HepG2 (cell line): Measurements from ENCODE around the gene TMEM219. TPM values are rescaled to one million over a fixed set of nuclear protein-coding genes. Genes with fewer than 3 reads are reported as not detected.

Source experiments
- AGO2 ChIP-seq: fragments of 200-400 bp; formaldehyde crosslinking; optimal IDR thresholded peaks from 2 replicates; pipeline ENCODE3; 2017; ENCODE audit warnings: mild to moderate bottlenecking, low read depth, low read length, moderate library complexity
- BCL6 ChIP-seq: IDR thresholded peaks from 2 replicates; pipeline ENCODE4 v1.6.1; 2016; ENCODE audit warnings: missing genetic modification reagents, missing compliant biosample characterization
- CHD2 ChIP-seq: IDR thresholded peaks from 2 replicates; pipeline ENCODE4 v1.6.1; 2011; ENCODE audit warnings: low read depth, low read length, improper control_type of control experiment
- CREM ChIP-seq, 2 experiments: sonication (generic) in 1 of 2; formaldehyde crosslinking in 1 of 2; IDR thresholded peaks; 2 replicates each; pipeline versions ENCODE4 v1.4.0 to v1.6.1; 2016 to 2020; ENCODE audit warnings: antibody characterized with exemption in 1 of 2, mild to moderate bottlenecking in 1 of 2, missing genetic modification reagents in 1 of 2
- DMAP1 ChIP-seq: IDR thresholded peaks from 2 replicates; pipeline ENCODE4 v1.6.1; 2016
- DPF2 ChIP-seq: sonication (generic); formaldehyde crosslinking; IDR thresholded peaks from 2 replicates; pipeline ENCODE4 v1.4.0; 2020; ENCODE audit warnings: mild to moderate bottlenecking, low read depth, missing genetic modification reagents, borderline replicate concordance
- DRAP1 ChIP-seq: IDR thresholded peaks from 2 replicates; pipeline ENCODE4 v1.6.1; 2016; ENCODE audit warnings: missing genetic modification reagents, missing compliant biosample characterization
- HBP1 ChIP-seq: IDR thresholded peaks from 2 replicates; pipeline ENCODE4 v1.6.1; 2016; ENCODE audit warnings: low read depth, control low read depth
- HOXA9 ChIP-seq: sonication (generic); formaldehyde crosslinking; IDR thresholded peaks from 2 replicates; pipeline ENCODE4 v1.8.1; 2022; ENCODE audit warnings: missing genetic modification reagents, mild to moderate bottlenecking, moderate library complexity, borderline replicate concordance
- IKZF1 ChIP-seq: fragments of 450-650 bp; IDR thresholded peaks from 2 replicates; pipeline ENCODE4 v1.7.1; 2016
- JARID2 ChIP-seq: sonication (generic); formaldehyde crosslinking; IDR thresholded peaks from 2 replicates; pipeline ENCODE4 v1.8.1; 2023; ENCODE audit warnings: missing genetic modification reagents, inconsistent platforms; ENCODE audit not compliant: insufficient replicate concordance
- KAT8 ChIP-seq: IDR thresholded peaks from 2 replicates; pipeline ENCODE4 v1.6.1; 2016; ENCODE audit warnings: missing genetic modification reagents, missing compliant biosample characterization
- MTF1 ChIP-seq: sonication (generic); formaldehyde crosslinking; IDR thresholded peaks from 2 replicates; pipeline ENCODE4 v1.5.0; 2020; ENCODE audit warnings: missing genetic modification reagents
- NPAS2 ChIP-seq: sonication (generic); formaldehyde crosslinking; IDR thresholded peaks from 2 replicates; pipeline ENCODE4 v1.8.0; 2022; ENCODE audit warnings: mild to moderate bottlenecking, missing genetic modification reagents, borderline replicate concordance
- PHF20 ChIP-seq: sonication (generic); formaldehyde crosslinking; IDR thresholded peaks from 2 replicates; pipeline ENCODE4 v1.5.0; 2020; ENCODE audit warnings: mild to moderate bottlenecking, missing genetic modification reagents
- SALL2 ChIP-seq: sonication (generic); formaldehyde crosslinking; IDR thresholded peaks from 2 replicates; pipeline ENCODE4 v1.8.1; 2023; ENCODE audit warnings: mild to moderate bottlenecking, missing genetic modification reagents, inconsistent platforms
- ZFP62 ChIP-seq: sonication (generic); formaldehyde crosslinking; IDR thresholded peaks from 2 replicates; pipeline ENCODE4 v1.4.0; 2020; ENCODE audit warnings: missing genetic modification reagents
- ZKSCAN5 ChIP-seq: sonication (generic); formaldehyde crosslinking; IDR thresholded peaks from 2 replicates; pipeline ENCODE4 v1.5.1; 2020; ENCODE audit warnings: mild to moderate bottlenecking, missing genetic modification reagents
- ZNF142 ChIP-seq: sonication (generic); formaldehyde crosslinking; IDR thresholded peaks from 2 replicates; pipeline ENCODE4 v1.4.0; 2020; ENCODE audit warnings: missing genetic modification reagents
- ZNF275 ChIP-seq: sonication (generic); formaldehyde crosslinking; IDR thresholded peaks from 2 replicates; pipeline ENCODE4 v1.8.0; 2022; ENCODE audit warnings: missing genetic modification reagents, mild to moderate bottlenecking, inconsistent platforms, borderline replicate concordance
- ZNF331 ChIP-seq: sonication (generic); formaldehyde crosslinking; IDR thresholded peaks from 2 replicates; pipeline ENCODE4 v1.4.0; 2020; ENCODE audit warnings: missing genetic modification reagents
- polyA plus RNA-seq, 8 experiments: library from polyadenylated mRNA; depleted of rRNA in 3 of 8; stranded (reverse) in 7 of 8; unstranded in 1 of 8; fragments of >200 nt; fragmentation: Illumina TruSeq in 4 of 8; extraction: Trizol in 4 of 8; gene quantifications; 2 replicates each; pipeline versions ENCODE4 v1.2.1 to v1.2.3, GENCODE V29; 2011 to 2016; ENCODE audit warnings: low read depth in 4 of 8, missing spikeins in 1 of 8, mixed read lengths in 1 of 8; ENCODE audit not compliant: insufficient read depth in 1 of 8
- total RNA-seq, 5 experiments: library from RNA; depleted of rRNA; stranded (reverse); fragments of >200 nt; fragmentation: Illumina TruSeq; extraction: Trizol; gene quantifications; 2 replicates each; pipeline ENCODE4 v1.2.3, GENCODE V29; 2016; ENCODE audit warnings: low read depth in 1 of 5

The TMEM219 gene
- total and polyA plus RNA-seq, 2 of the 13 experiments (the other 11 are each of a cell fraction or from before 2014, with no cell fraction given): 105 to 115 TPM

GRCh38 chr16:29973384-29974246, 11.7 kb downstream of the TMEM219 start, which contains the start of gene TAOK2 (continued):
- TF ChIP-seq ZNF331 (0 out of 2 replicates have a peak, but pooled peaks have one; percentile 30), ZKSCAN5 (0 out of 2 replicates have a peak, but pooled peaks have one; percentile 32), HOXA9 (CRISPR knock-in tag) (peak; percentile 88; the same call in 1 of the 2 replicates), NPAS2 (no peak), MTF1 (CRISPR knock-in tag) (no peak), JARID2 (CRISPR knock-in tag) (no peak), HBP1 (0 out of 2 replicates have a peak, but pooled peaks have one; percentile 34), PHF20 (CRISPR knock-in tag) (peak; percentile 56), ZNF275 (0 out of 2 replicates have a peak, but pooled peaks have one; percentile 91), ZNF142 (CRISPR knock-in tag) (peak; percentile 80), BCL6 (peak; percentile 42), DRAP1 (CRISPR knock-in tag) (peak; percentile 87), IKZF1 (no peak), DMAP1 (CRISPR knock-in tag) (peak; percentile 86), CREM (IDR thresholded peaks at IDR 0.05) (no peak), CREM (CRISPR knock-in tag; IDR thresholded peaks at IDR 0.05) (no peak), SALL2 (peak; percentile 92), KAT8 (CRISPR knock-in tag) (peak; percentile 83; the same call in 1 of the 2 replicates), AGO2 (peak; percentile 97), ZFP62 (CRISPR knock-in tag) (no peak), CHD2 (0 out of 2 replicates have a peak, but pooled peaks have one; percentile 6), DPF2 (CRISPR knock-in tag) (peak; percentile 50; the same call in 1 of the 2 replicates)
